HepG2 (cell line): ENCODE measurements around the gene SND1. TPM values are rescaled to one million over a fixed set of nuclear protein-coding genes. Genes with fewer than 3 reads are reported as not detected.

Source experiments
- ATAC-seq: fragments of 200-7000 bp; cut with Tn5 transposase; 3 replicates; pipeline ENCODE4 v1.9.1; 2020; ENCODE audit warnings: mild to moderate bottlenecking, moderate library complexity
- BruUV-seq: library from RNA; stranded (reverse); fragments of 400-500 nt; replicated peaks from 2 replicates; lab custom pipeline; 2021; lab: Mats Ljungman, UMichigan
- CTCF ChIA-PET: fragments of 300-600 bp; formaldehyde crosslinking; extraction: SDS; loops from one replicate; lab custom pipeline; 2021; ENCODE audit warnings: low total read pairs, inconsistent platforms, low intra/inter-chr PET ratio; lab: Yijun Ruan, JAX
- POLR2A ChIA-PET: fragments of 350-600 bp; sonication (Branson Sonifier 250); formaldehyde crosslinking; loops from one replicate; lab custom pipeline; 2020; ENCODE audit warnings: antibody characterized with exemption, inconsistent platforms; lab: Yijun Ruan, JAX
- DNase-seq: peaks from one replicate; pipeline ENCODE4 v3.0.0-alpha.2; 2015; ENCODE audit warnings: low spot score
- FAIRE-seq: peaks from 3 replicates; lab custom pipeline; 2011; peaks lifted over from hg19 to GRCh38; lab: Jason Lieb, UNC
- H2AFZ ChIP-seq: one replicate; pipeline ENCODE4 v1.6.1; 2011; ENCODE audit warnings: low read length, inconsistent platforms
- H3K27ac ChIP-seq: fragments of 300-600 bp; 3 replicates; pipeline ENCODE4 v1.8.0; 2011; ENCODE audit warnings: mixed run types, mild to moderate bottlenecking, mixed read lengths, low read length, inconsistent platforms; ENCODE audit not compliant: insufficient read depth; ENCODE audit errors: extremely low read length
- H3K27me3 ChIP-seq, 2 experiments: fragments of 200-600 bp in 1 of 2; 2 replicates in 1 of 2; 3 replicates in 1 of 2; pipeline versions ENCODE4 v1.6.0 to v1.8.0; 2011; ENCODE audit warnings: low read length in 2 of 2, mild to moderate bottlenecking in 2 of 2, moderate library complexity in 2 of 2, inconsistent platforms in 1 of 2; ENCODE audit not compliant: insufficient read depth in 2 of 2, control insufficient read depth in 1 of 2
- H3K36me3 ChIP-seq, 2 experiments: fragments of 200-600 bp in 1 of 2; replicated peaks in 1 of 2; 2 replicates in 1 of 2; 3 replicates in 1 of 2; pipeline versions ENCODE4 v1.5.1 to v1.8.0; 2011; ENCODE audit warnings: low read length in 2 of 2, inconsistent platforms in 1 of 2; ENCODE audit not compliant: insufficient read depth in 2 of 2, control insufficient read depth in 1 of 2
- H3K4me1 ChIP-seq: 2 replicates; pipeline ENCODE4 v1.5.1; 2012; ENCODE audit warnings: low read length, inconsistent platforms; ENCODE audit not compliant: insufficient read depth
- H3K4me2 ChIP-seq: 2 replicates; pipeline ENCODE4 v1.6.0; 2011; ENCODE audit warnings: low read depth, low read length, inconsistent platforms
- H3K4me3 ChIP-seq, 3 experiments: fragments of 200-600 bp in 1 of 3; sonication (generic), shearing (Covaris generic) in 1 of 3; replicated peaks in 1 of 3; 2 replicates each; pipeline ENCODE4 v1.5.1; 2011 to 2016; ENCODE audit warnings: low read length in 3 of 3, inconsistent platforms in 2 of 3, low read depth in 2 of 3, mild to moderate bottlenecking in 2 of 3, control low read depth in 1 of 3, mixed read lengths in 1 of 3; ENCODE audit not compliant: insufficient read depth in 1 of 3
- H3K79me2 ChIP-seq: one replicate; pipeline ENCODE4 v1.6.1; 2011; ENCODE audit warnings: low read length, inconsistent platforms; ENCODE audit not compliant: insufficient read depth
- H3K9ac ChIP-seq: 2 replicates; pipeline ENCODE4 v1.6.0; 2011; ENCODE audit warnings: mild to moderate bottlenecking, low read depth, low read length, inconsistent platforms; ENCODE audit not compliant: insufficient read depth
- H3K9me3 ChIP-seq: 2 replicates; pipeline ENCODE4 v1.5.1; 2012; ENCODE audit warnings: mild to moderate bottlenecking, low read length
- H4K20me1 ChIP-seq: 2 replicates; pipeline ENCODE4 v1.6.0; 2011; ENCODE audit warnings: inconsistent platforms, mild to moderate bottlenecking, low read length, moderate library complexity; ENCODE audit not compliant: insufficient read depth
- AKAP8 ChIP-seq: sonication (generic); formaldehyde crosslinking; IDR thresholded peaks from 2 replicates; pipeline ENCODE4 v1.5.1; 2020; ENCODE audit warnings: mild to moderate bottlenecking, missing genetic modification reagents
- CBX5 ChIP-seq: sonication (generic); formaldehyde crosslinking; IDR thresholded peaks from 2 replicates; pipeline ENCODE4 v1.4.0; 2020; ENCODE audit warnings: missing genetic modification reagents, borderline replicate concordance
- MNT ChIP-seq: fragments of 450-650 bp; IDR thresholded peaks from 2 replicates; pipeline ENCODE4 v1.6.1; 2016
- REXO4 ChIP-seq: sonication (generic); formaldehyde crosslinking; IDR thresholded peaks from 2 replicates; pipeline ENCODE4 v1.8.0; 2022; ENCODE audit warnings: missing genetic modification reagents, mild to moderate bottlenecking, borderline replicate concordance
- SNAI1 ChIP-seq: sonication (generic); formaldehyde crosslinking; IDR thresholded peaks from 2 replicates; pipeline ENCODE4 v1.5.0; 2020; ENCODE audit warnings: mild to moderate bottlenecking, missing genetic modification reagents, borderline replicate concordance
- SNAPC2 ChIP-seq: sonication (generic); formaldehyde crosslinking; IDR thresholded peaks from 2 replicates; pipeline ENCODE4 v1.8.1; 2022; ENCODE audit warnings: mild to moderate bottlenecking, missing genetic modification reagents
- SP2 ChIP-seq: sonication (generic); formaldehyde crosslinking; IDR thresholded peaks from 2 replicates; pipeline ENCODE4 v1.5.1; 2020; ENCODE audit warnings: mild to moderate bottlenecking, missing genetic modification reagents
- THAP7 ChIP-seq: sonication (generic); formaldehyde crosslinking; IDR thresholded peaks from 2 replicates; pipeline ENCODE4 v1.8.1; 2023; ENCODE audit warnings: mild to moderate bottlenecking, missing genetic modification reagents
- TSC22D2 ChIP-seq: sonication (generic); formaldehyde crosslinking; IDR thresholded peaks from 2 replicates; pipeline ENCODE4 v1.5.1; 2020; ENCODE audit warnings: missing genetic modification reagents, mild to moderate bottlenecking, borderline replicate concordance
- ZNF225 ChIP-seq: sonication (generic); formaldehyde crosslinking; IDR thresholded peaks from 2 replicates; pipeline ENCODE4 v1.4.0; 2020; ENCODE audit warnings: mild to moderate bottlenecking, missing genetic modification reagents
- ZNF652 ChIP-seq: IDR thresholded peaks from 2 replicates; pipeline ENCODE4 v1.6.1; 2016; ENCODE audit warnings: low read depth, borderline replicate concordance
- ZNF775 ChIP-seq: sonication (generic); formaldehyde crosslinking; IDR thresholded peaks from 2 replicates; pipeline ENCODE4 v1.4.0; 2020; ENCODE audit warnings: missing genetic modification reagents, mild to moderate bottlenecking, moderate library complexity, borderline replicate concordance
- WGBS: methylation state at CpG from one replicate; pipeline ENCODE4 v1.1.6; 2017; ENCODE audit warnings: low lambda C conversion rate; 5-methylcytosine and 5-hydroxymethylcytosine counted together
- in situ Hi-C: cut with HindIII; loops from 2 replicates; pipeline ENCODE4 v1.10.0; 2017; ENCODE audit warnings: low pct_unique_long_range_greater_than_20kb; ENCODE audit not compliant: extremely low pct_ligation_motif_present
- intact Hi-C: fragments of 100-400 bp; cut with micrococcal nuclease; formaldehyde crosslinking; loops from one replicate; pipeline ENCODE4 v1.10.0; 2022; ENCODE audit not compliant: unreplicated experiment
- polyA plus RNA-seq, 8 experiments: library from polyadenylated mRNA; depleted of rRNA in 3 of 8; stranded (reverse) in 7 of 8; unstranded in 1 of 8; fragments of >200 nt; fragmentation: Illumina TruSeq in 4 of 8; extraction: Trizol in 4 of 8; gene quantifications; 2 replicates each; pipeline versions ENCODE4 v1.2.1 to v1.2.3, GENCODE V29; 2011 to 2016; ENCODE audit warnings: low read depth in 4 of 8, missing spikeins in 1 of 8, mixed read lengths in 1 of 8; ENCODE audit not compliant: insufficient read depth in 1 of 8
- total RNA-seq, 5 experiments: library from RNA; depleted of rRNA; stranded (reverse); fragments of >200 nt; fragmentation: Illumina TruSeq; extraction: Trizol; gene quantifications; 2 replicates each; pipeline ENCODE4 v1.2.3, GENCODE V29; 2016; ENCODE audit warnings: low read depth in 1 of 5
- TF ChIP-seq, protein P1 (sequence below): sonication (generic); formaldehyde crosslinking; IDR thresholded peaks from 2 replicates; pipeline ENCODE4 v1.4.0; 2020; ENCODE audit warnings: low read depth, missing genetic modification reagents

Gene SND1
- total and polyA plus RNA-seq, 2 of the 13 experiments (the other 11 are each of a cell fraction or from before 2014, with no cell fraction given), result 110 to 182 TPM

DNA sequence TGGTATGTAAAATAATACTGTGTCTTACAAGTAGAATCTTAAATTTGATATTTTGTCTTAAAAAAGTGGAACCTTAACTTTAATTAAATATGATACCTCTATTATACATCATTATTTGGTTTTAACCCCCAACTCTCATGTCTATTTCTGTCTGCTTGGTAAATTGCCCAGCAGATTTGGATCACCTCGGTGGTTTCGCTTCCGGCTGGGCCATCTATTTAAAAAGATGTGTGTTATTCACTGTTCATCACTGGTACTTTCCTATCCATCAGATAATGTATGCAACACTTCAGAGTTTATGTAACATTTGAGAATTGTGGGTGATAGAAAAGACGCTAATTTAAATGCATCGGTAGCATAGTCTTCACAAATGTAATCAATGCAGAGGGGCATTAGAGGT lies 119.7 kb downstream of the SND1 start:
- in situ Hi-C loops (no loop called here), intact Hi-C loops (no loop called here)
- Histone ChIP-seq H3K4me3 (no peak overlapping the region), H3K9me3 (no peaks in the 10 kb centered on the region), H2AFZ (no peak overlapping the region), H3K9ac (no peak overlapping the region), H3K4me2 (no peak overlapping the region), H3K4me1 (0 out of 2 replicates have a peak, but pooled peaks cover 7% of the 10 kb centered on the region), H4K20me1 (peaks cover 13% of the 10 kb centered on the region; the same call in 1 of the 2 replicates), H3K36me3 (peaks cover 0 to 7% of the 10 kb centered on the region in 2 experiments; a peak in 3 of 5 replicates), H3K27me3 (no peaks in the 10 kb centered on the region), H3K27ac (no peak overlapping the region), H3K79me2 (peaks cover 36% of the 10 kb centered on the region)
- no peak for TF ChIP-seq SP2 (CRISPR knock-in tag)
- no peak for TF ChIP-seq THAP7 (CRISPR knock-in tag)
- no peak for TF ChIP-seq CBX5
- no peak for TF ChIP-seq AKAP8 (CRISPR knock-in tag)
- TF ChIP-seq, protein P1, sequence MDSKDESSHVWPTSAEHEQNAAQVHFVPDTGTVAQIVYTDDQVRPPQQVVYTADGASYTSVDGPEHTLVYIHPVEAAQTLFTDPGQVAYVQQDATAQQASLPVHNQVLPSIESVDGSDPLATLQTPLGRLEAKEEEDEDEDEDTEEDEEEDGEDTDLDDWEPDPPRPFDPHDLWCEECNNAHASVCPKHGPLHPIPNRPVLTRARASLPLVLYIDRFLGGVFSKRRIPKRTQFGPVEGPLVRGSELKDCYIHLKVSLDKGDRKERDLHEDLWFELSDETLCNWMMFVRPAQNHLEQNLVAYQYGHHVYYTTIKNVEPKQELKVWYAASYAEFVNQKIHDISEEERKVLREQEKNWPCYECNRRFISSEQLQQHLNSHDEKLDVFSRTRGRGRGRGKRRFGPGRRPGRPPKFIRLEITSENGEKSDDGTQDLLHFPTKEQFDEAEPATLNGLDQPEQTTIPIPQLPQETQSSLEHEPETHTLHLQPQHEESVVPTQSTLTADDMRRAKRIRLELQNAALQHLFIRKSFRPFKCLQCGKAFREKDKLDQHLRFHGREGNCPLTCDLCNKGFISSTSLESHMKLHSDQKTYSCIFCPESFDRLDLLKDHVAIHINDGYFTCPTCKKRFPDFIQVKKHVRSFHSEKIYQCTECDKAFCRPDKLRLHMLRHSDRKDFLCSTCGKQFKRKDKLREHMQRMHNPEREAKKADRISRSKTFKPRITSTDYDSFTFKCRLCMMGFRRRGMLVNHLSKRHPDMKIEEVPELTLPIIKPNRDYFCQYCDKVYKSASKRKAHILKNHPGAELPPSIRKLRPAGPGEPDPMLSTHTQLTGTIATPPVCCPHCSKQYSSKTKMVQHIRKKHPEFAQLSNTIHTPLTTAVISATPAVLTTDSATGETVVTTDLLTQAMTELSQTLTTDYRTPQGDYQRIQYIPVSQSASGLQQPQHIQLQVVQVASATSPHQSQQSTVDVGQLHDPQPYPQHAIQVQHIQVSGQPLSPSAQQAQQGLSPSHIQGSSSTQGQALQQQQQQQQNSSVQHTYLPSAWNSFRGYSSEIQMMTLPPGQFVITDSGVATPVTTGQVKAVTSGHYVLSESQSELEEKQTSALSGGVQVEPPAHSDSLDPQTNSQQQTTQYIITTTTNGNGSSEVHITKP (CRISPR knock-in tag), result no peak
- TF ChIP-seq SNAPC2, result no peak
- no peak for TF ChIP-seq ZNF225 (CRISPR knock-in tag)
- TF ChIP-seq ZNF775 (CRISPR knock-in tag), result no peak
- no peak for TF ChIP-seq SNAI1 (CRISPR knock-in tag)
- no peak for TF ChIP-seq MNT
- no peak for TF ChIP-seq REXO4 (CRISPR knock-in tag)
- no peak for TF ChIP-seq TSC22D2 (CRISPR knock-in tag)
- TF ChIP-seq ZNF652 (CRISPR knock-in tag), result no peak
- CTCF ChIA-PET, result no interaction called here
- POLR2A ChIA-PET, result no interaction called here
- no TSS peak for BruUV-seq
- DNase-seq, result no peak
- no peak for FAIRE-seq
- ATAC-seq, result no peak
- 97% methylated on average over 5 of the region's 5 CpGs for WGBS
